HepG2 (cell line): ENCODE data around the gene SLC41A3. TPM values are rescaled to one million over a fixed set of nuclear protein-coding genes. Genes with fewer than 3 reads are reported as not detected.
A peak's percentile ranks its signal among the peaks of the same experiment; 100 is the strongest.

Experiments
- MEF2D ChIP-seq: sonication (generic); formaldehyde crosslinking; IDR thresholded peaks from 2 replicates; pipeline ENCODE4 v1.5.1; 2020; ENCODE audit warnings: mild to moderate bottlenecking, missing genetic modification reagents
- MIXL1 ChIP-seq: IDR thresholded peaks from 2 replicates; pipeline ENCODE4 v1.6.1; 2016
- PHF21A ChIP-seq: sonication (generic); formaldehyde crosslinking; IDR thresholded peaks from 2 replicates; pipeline ENCODE4 v1.5.0; 2020; ENCODE audit warnings: mild to moderate bottlenecking, missing genetic modification reagents
- POLR2A ChIP-seq, 2 experiments: IDR thresholded peaks; 2 replicates each; pipeline ENCODE4 v1.6.1; 2011; ENCODE audit warnings: low read depth in 2 of 2, low read length in 2 of 2, mild to moderate bottlenecking in 1 of 2, moderate library complexity in 1 of 2; ENCODE audit not compliant: insufficient read depth in 1 of 2
- REPIN1 ChIP-seq: sonication (generic); formaldehyde crosslinking; IDR thresholded peaks from 2 replicates; pipeline ENCODE4 v1.8.0; 2022; ENCODE audit warnings: missing genetic modification reagents, low read depth, mild to moderate bottlenecking, borderline replicate concordance
- UBTF ChIP-seq: sonication (generic); formaldehyde crosslinking; IDR thresholded peaks from 2 replicates; pipeline ENCODE4 v1.4.0; 2020; ENCODE audit warnings: mild to moderate bottlenecking, missing genetic modification reagents
- ZBTB2 ChIP-seq: sonication (generic); formaldehyde crosslinking; IDR thresholded peaks from 2 replicates; pipeline ENCODE4 v1.8.0; 2022; ENCODE audit warnings: low read depth, missing genetic modification reagents
- ZNF230 ChIP-seq: sonication (generic); formaldehyde crosslinking; IDR thresholded peaks from 2 replicates; pipeline ENCODE4 v1.4.0; 2020; ENCODE audit warnings: mild to moderate bottlenecking, missing genetic modification reagents
- ZSCAN12 ChIP-seq: sonication (generic); formaldehyde crosslinking; IDR thresholded peaks from 2 replicates; pipeline ENCODE4 v1.9.0; 2021; ENCODE audit warnings: mild to moderate bottlenecking, missing genetic modification reagents
- polyA plus RNA-seq, 8 experiments: library from polyadenylated mRNA; depleted of rRNA in 3 of 8; stranded (reverse) in 7 of 8; unstranded in 1 of 8; fragments of >200 nt; fragmentation: Illumina TruSeq in 4 of 8; extraction: Trizol in 4 of 8; gene quantifications; 2 replicates each; pipeline versions ENCODE4 v1.2.1 to v1.2.3, GENCODE V29; 2011 to 2016; ENCODE audit warnings: low read depth in 4 of 8, missing spikeins in 1 of 8, mixed read lengths in 1 of 8; ENCODE audit not compliant: insufficient read depth in 1 of 8
- total RNA-seq, 5 experiments: library from RNA; depleted of rRNA; stranded (reverse); fragments of >200 nt; fragmentation: Illumina TruSeq; extraction: Trizol; gene quantifications; 2 replicates each; pipeline ENCODE4 v1.2.3, GENCODE V29; 2016; ENCODE audit warnings: low read depth in 1 of 5
- TF ChIP-seq, protein P1 (sequence below): sonication (generic); formaldehyde crosslinking; IDR thresholded peaks from 2 replicates; pipeline ENCODE4 v1.8.0; 2022; ENCODE audit warnings: missing genetic modification reagents, mild to moderate bottlenecking, borderline replicate concordance
- TF ChIP-seq, protein P2 (sequence below): sonication (generic); formaldehyde crosslinking; conservative IDR thresholded peaks from 2 replicates; pipeline ENCODE4 v1.8.0; 2022; ENCODE audit warnings: mild to moderate bottlenecking, moderate library complexity, missing genetic modification reagents
- TF ChIP-seq, protein P3 (sequence below): sonication (generic); formaldehyde crosslinking; IDR thresholded peaks from 2 replicates; pipeline ENCODE4 v1.8.1; 2023; ENCODE audit warnings: mild to moderate bottlenecking, missing genetic modification reagents
- TF ChIP-seq, protein P4 (sequence below): sonication (generic); formaldehyde crosslinking; IDR thresholded peaks from 2 replicates; pipeline ENCODE4 v1.4.0; 2020; ENCODE audit warnings: mild to moderate bottlenecking, missing genetic modification reagents
- TF ChIP-seq, protein P5 (sequence below): IDR thresholded peaks from 2 replicates; pipeline ENCODE4 v1.6.1; 2012; ENCODE audit warnings: inconsistent platforms
- TF ChIP-seq, protein P6 (sequence below): sonication (generic); formaldehyde crosslinking; IDR thresholded peaks from 2 replicates; pipeline ENCODE4 v1.4.0; 2020; ENCODE audit warnings: missing genetic modification reagents
- TF ChIP-seq, protein P7 (sequence below): sonication (generic); formaldehyde crosslinking; conservative IDR thresholded peaks from 2 replicates; pipeline ENCODE4 v1.4.0; 2020; ENCODE audit warnings: missing genetic modification reagents

The SLC41A3 gene
- total and polyA plus RNA-seq, 2 of the 13 experiments (the other 11 are each of a cell fraction or from before 2014, with no cell fraction given): 26.0 to 71.1 TPM

GRCh38 chr3:126083913-126084767 lies at the start of gene SLC41A3 (continued):
- TF ChIP-seq UBTF (CRISPR knock-in tag): peak; percentile 59; the same call in 1 of the 2 replicates
- TF ChIP-seq ZBTB2 (CRISPR knock-in tag): peak; percentile 99
- TF ChIP-seq, protein P1, sequence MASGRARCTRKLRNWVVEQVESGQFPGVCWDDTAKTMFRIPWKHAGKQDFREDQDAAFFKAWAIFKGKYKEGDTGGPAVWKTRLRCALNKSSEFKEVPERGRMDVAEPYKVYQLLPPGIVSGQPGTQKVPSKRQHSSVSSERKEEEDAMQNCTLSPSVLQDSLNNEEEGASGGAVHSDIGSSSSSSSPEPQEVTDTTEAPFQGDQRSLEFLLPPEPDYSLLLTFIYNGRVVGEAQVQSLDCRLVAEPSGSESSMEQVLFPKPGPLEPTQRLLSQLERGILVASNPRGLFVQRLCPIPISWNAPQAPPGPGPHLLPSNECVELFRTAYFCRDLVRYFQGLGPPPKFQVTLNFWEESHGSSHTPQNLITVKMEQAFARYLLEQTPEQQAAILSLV (CRISPR knock-in tag): no peak
- peak in 1 of 2 experiments; percentile 71; a peak in 2 of 4 replicates for TF ChIP-seq POLR2A (IDR thresholded peaks at IDR 0.05; ENCODE audit: insufficient read depth in 1 of 2, low read depth in 2 of 2, low read length in 2 of 2)
- no peak for TF ChIP-seq MIXL1
- 0 out of 2 replicates have a peak, but pooled peaks have one; percentile 36 for TF ChIP-seq REPIN1
- peak; percentile 94 for TF ChIP-seq PHF21A
- TF ChIP-seq, protein P2, sequence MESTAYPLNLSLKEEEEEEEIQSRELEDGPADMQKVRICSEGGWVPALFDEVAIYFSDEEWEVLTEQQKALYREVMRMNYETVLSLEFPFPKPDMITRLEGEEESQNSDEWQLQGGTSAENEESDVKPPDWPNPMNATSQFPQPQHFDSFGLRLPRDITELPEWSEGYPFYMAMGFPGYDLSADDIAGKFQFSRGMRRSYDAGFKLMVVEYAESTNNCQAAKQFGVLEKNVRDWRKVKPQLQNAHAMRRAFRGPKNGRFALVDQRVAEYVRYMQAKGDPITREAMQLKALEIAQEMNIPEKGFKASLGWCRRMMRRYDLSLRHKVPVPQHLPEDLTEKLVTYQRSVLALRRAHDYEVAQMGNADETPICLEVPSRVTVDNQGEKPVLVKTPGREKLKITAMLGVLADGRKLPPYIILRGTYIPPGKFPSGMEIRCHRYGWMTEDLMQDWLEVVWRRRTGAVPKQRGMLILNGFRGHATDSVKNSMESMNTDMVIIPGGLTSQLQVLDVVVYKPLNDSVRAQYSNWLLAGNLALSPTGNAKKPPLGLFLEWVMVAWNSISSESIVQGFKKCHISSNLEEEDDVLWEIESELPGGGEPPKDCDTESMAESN (CRISPR knock-in tag): peak; percentile 39; the same call in 1 of the 2 replicates
- TF ChIP-seq, protein P3, sequence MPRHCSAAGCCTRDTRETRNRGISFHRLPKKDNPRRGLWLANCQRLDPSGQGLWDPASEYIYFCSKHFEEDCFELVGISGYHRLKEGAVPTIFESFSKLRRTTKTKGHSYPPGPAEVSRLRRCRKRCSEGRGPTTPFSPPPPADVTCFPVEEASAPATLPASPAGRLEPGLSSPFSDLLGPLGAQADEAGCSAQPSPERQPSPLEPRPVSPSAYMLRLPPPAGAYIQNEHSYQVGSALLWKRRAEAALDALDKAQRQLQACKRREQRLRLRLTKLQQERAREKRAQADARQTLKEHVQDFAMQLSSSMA (CRISPR knock-in tag): 0 out of 2 replicates have a peak, but pooled peaks have one; percentile 26
- TF ChIP-seq, protein P4, sequence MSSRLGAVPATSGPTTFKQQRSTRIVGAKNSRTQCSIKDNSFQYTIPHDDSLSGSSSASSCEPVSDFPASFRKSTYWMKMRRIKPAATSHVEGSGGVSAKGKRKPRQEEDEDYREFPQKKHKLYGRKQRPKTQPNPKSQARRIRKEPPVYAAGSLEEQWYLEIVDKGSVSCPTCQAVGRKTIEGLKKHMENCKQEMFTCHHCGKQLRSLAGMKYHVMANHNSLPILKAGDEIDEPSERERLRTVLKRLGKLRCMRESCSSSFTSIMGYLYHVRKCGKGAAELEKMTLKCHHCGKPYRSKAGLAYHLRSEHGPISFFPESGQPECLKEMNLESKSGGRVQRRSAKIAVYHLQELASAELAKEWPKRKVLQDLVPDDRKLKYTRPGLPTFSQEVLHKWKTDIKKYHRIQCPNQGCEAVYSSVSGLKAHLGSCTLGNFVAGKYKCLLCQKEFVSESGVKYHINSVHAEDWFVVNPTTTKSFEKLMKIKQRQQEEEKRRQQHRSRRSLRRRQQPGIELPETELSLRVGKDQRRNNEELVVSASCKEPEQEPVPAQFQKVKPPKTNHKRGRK: no peak
- TF ChIP-seq, protein P5, sequence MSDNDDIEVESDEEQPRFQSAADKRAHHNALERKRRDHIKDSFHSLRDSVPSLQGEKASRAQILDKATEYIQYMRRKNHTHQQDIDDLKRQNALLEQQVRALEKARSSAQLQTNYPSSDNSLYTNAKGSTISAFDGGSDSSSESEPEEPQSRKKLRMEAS: peak; percentile 52
- TF ChIP-seq ZSCAN12 (CRISPR knock-in tag): 0 out of 2 replicates have a peak, but pooled peaks have one; percentile 30
- TF ChIP-seq, protein P6, sequence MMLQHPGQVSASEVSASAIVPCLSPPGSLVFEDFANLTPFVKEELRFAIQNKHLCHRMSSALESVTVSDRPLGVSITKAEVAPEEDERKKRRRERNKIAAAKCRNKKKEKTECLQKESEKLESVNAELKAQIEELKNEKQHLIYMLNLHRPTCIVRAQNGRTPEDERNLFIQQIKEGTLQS: 0 out of 2 replicates have a peak, but pooled peaks have one; percentile 14
- 0 out of 2 replicates have a peak, but pooled peaks have one; percentile 38 for TF ChIP-seq ZNF230 (CRISPR knock-in tag)
- TF ChIP-seq, protein P7, sequence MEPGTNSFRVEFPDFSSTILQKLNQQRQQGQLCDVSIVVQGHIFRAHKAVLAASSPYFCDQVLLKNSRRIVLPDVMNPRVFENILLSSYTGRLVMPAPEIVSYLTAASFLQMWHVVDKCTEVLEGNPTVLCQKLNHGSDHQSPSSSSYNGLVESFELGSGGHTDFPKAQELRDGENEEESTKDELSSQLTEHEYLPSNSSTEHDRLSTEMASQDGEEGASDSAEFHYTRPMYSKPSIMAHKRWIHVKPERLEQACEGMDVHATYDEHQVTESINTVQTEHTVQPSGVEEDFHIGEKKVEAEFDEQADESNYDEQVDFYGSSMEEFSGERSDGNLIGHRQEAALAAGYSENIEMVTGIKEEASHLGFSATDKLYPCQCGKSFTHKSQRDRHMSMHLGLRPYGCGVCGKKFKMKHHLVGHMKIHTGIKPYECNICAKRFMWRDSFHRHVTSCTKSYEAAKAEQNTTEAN (CRISPR knock-in tag): no peak
- TF ChIP-seq MEF2D (CRISPR knock-in tag): no peak
